Stimulated activated effector memory CD8-positive, alpha-beta T cell treated with anti-CD3 and anti-CD28 coated beads, Interleukin-12 subunit alpha, Interleukin-12 subunit beta, amount 100 ng/mL, for 72 hours (primary cell): Measurements from ENCODE around the gene MTHFS.
"Not testable (repeated sequence)": the region's sequence is repeated elsewhere in the genome, so short reads cannot be mapped to it uniquely, and the experiment has no call there.

Experiments used
- ATAC-seq: fragments of 150-1000 bp; cut with Tn5 transposase; 2 replicates; pipeline ENCODE4 v1.10.0; 2021
- DNase-seq, 2 donors: peaks; one replicate each; pipeline ENCODE4 v3.0.0; 2021 to 2022; ENCODE audit warnings: low spot score in 2 of 2
- H3K27ac Mint-ChIP-seq: one replicate; pipeline ENCODE4 v1.8.0; 2022; ENCODE audit warnings: mild to moderate bottlenecking, mixed read lengths
- H3K36me3 Mint-ChIP-seq: one replicate; pipeline ENCODE4 v1.8.0; 2022; ENCODE audit warnings: mild to moderate bottlenecking, mixed read lengths
- H3K4me1 Mint-ChIP-seq: one replicate; pipeline ENCODE4 v1.8.0; 2022; ENCODE audit warnings: mixed read lengths
- H3K4me3 Mint-ChIP-seq: one replicate; pipeline ENCODE4 v1.8.0; 2022; ENCODE audit warnings: mild to moderate bottlenecking, mixed read lengths
- H3K9me3 Mint-ChIP-seq: one replicate; pipeline ENCODE4 v1.8.0; 2022; ENCODE audit warnings: mixed read lengths

MTHFS gene

DNA sequence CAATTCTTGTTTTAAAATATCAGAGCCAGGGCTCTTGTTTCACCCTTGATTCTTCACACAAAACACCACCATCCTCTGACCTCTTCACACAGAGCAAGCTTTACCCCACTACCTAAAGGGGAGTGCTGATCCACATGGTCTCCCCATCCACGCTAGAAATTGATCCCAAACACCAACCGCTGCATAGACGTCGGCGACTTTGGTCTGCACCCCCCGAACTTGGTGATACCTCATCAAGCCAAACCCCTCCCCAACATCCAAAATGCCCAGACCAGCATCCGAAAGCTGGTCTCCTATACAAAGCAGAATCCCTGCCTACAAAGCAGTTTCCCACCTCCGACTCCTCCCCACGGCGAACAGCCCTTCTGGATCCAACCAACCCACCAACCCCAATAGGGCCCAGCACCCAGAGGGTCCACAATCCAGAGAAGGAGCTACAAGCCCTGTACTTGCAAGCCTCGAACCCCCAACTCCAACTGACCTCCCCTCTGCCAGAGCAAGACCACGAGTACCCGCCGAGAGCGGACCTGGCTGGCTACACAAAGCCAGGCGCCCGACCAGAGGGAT is 25.8 kb upstream of the MTHFS start:
- peaks cover 51% of the 10 kb centered on the region for H3K36me3 Mint-ChIP-seq
- H3K4me3 Mint-ChIP-seq: peak overlapping the region; percentile 93
- ATAC-seq (no peak), DNase-seq (no peak)
- H3K27ac Mint-ChIP-seq: peak overlapping the region; percentile 97
- peaks cover 25% of the 10 kb centered on the region for H3K4me1 Mint-ChIP-seq
- H3K9me3 Mint-ChIP-seq: peaks cover 11% of the 10 kb centered on the region

DNA sequence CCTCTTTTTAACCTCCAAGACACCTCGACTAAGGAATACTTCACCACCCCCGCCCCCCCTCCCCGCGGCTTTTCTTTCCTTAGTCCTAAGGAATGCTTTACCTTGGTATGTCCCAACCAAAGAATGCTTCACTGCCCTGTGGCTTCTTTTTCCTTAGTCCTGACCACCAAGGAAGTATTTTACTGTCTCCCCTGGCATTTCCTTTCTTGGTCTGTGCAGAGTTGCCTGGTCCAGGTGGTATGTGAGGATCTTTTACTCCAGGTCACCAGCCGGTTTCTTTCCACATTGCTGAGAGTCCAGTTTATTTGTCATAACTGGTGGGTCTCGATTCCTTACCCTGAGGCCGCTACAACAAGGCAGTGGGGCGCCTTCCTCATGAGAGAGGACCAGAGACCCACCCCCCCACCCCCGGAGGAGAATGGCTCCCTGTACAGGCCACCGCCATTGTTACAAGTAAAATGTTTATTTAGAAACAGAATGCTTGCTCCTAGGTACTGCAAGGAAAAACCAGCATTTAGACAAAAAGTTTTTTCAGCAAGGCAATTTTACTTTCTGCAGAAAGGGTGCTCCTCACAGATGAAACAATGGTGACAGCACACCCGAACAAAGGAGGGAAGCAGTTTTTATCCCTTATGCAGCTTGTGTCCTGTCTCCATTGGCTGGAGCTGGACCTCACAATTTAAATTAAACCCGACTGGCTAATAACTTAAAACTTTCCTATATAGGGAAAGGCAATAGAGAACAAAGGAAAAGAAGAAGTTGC is 23.1 kb upstream of the MTHFS start:
- DNase-seq (peak in 1 of 2 donors; percentile 41), ATAC-seq (no peak)
- Mint-ChIP-seq H3K4me1 (peaks cover 25% of the 10 kb centered on the region), H3K4me3 (no peak overlapping the region), H3K27ac (no peak overlapping the region), H3K9me3 (peaks cover 25% of the 10 kb centered on the region), H3K36me3 (peaks cover 51% of the 10 kb centered on the region)

DNA sequence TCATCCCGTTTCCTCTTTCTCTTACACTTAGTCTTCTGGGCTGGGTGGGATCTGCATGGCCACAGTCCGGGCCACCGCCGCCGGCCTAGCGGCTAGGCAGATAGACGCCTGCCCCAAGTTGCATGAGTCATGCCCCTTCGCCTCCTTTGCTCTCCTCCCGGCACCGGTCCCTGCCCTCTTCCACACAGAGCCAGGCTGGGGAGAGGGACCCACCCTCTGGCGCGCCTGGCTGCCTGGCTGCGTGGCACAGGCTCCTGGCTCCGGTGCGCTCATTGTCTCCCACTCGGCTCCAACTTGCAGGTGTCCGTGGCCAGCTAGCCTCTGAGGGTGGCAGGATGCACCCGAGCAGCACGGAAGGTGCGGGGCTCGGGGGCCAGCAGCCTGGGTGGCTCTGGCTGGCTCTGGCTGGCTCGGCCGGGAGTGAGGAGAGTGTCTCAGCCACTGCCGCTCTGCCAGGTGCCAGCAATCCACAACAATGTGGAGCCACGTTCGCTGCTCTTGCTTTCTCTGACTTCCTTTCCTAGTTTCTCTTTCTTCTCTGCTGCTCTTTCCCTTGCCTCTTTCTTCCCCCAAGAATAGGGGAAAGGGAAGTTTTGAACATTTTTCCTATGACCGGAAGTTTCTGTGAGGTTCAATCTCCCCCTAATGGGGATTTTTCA is 22.4 kb upstream of the MTHFS start:
- peaks cover 25% of the 10 kb centered on the region for H3K4me1 Mint-ChIP-seq
- H3K9me3 Mint-ChIP-seq: peaks cover 28% of the 10 kb centered on the region
- peaks cover 53% of the 10 kb centered on the region for H3K36me3 Mint-ChIP-seq
- no peak overlapping the region for H3K27ac Mint-ChIP-seq
- H3K4me3 Mint-ChIP-seq: no peak overlapping the region
- no peak for ATAC-seq
- peak in 1 of 2 donors; percentile 32 for DNase-seq

DNA sequence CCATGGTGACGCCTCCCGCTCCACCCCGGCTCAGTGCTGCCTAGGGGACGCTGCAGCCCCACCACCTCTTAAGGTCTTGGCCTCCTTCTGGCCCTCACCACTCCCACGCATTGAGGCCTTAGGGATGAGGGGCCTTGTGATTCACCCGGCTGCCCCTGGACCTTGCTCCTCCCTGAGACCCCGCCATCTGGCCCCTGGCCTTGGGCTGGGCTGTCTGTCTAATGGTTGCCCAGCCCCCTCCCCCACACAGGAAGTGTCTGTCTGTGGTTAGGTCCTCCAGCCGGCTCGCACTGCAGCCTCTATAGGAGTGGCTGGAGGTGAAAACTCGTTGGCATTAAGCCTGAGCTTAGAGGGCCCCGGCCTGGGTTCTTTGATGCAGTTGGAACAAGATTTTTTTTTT is 21.5 kb upstream of the MTHFS start:
- DNase-seq: peak in 1 of 2 donors; percentile 39
- H3K36me3 Mint-ChIP-seq: peaks cover 49% of the 10 kb centered on the region
- peaks cover 32% of the 10 kb centered on the region for H3K9me3 Mint-ChIP-seq
- peaks cover 25% of the 10 kb centered on the region for H3K4me1 Mint-ChIP-seq
- no peak overlapping the region for H3K27ac Mint-ChIP-seq
- ATAC-seq: no peak
- no peak overlapping the region for H3K4me3 Mint-ChIP-seq

DNA sequence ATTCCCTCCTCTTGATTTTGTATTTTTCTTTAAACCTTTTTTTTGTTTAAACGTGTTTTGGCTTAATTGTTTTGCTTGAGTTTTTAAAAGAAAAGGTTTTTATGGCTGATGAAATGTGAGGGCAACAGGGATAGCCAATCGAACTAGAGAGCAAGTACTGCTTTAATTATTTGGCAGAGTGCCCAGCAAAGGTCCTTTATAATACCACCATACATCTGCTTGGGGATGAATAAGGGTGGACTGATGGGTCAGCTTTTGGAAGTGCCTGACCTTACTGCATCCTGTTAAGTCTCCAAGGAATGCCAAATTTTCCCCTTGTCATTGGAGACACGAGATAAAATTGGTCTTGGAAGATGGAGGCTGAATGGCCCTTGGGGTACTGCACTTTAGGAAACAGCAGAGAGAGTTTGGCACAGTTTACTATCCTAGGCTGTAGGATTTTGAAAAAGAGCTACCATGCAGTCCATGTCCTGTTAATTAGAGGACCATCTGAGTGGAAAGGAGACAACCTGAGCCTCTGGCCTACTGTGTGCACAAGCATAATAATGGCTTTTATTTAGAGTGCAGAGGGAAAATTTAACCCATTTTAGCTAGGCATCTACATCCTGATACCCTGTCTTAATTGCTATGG is 19.8 kb upstream of the MTHFS start:
- Mint-ChIP-seq H3K9me3 (peaks cover 32% of the 10 kb centered on the region), H3K27ac (no peak overlapping the region), H3K36me3 (peaks cover 33% of the 10 kb centered on the region), H3K4me1 (peaks cover 10% of the 10 kb centered on the region), H3K4me3 (no peak overlapping the region)
- peak in 1 of 2 donors; percentile 42 for DNase-seq
- no peak for ATAC-seq

DNA sequence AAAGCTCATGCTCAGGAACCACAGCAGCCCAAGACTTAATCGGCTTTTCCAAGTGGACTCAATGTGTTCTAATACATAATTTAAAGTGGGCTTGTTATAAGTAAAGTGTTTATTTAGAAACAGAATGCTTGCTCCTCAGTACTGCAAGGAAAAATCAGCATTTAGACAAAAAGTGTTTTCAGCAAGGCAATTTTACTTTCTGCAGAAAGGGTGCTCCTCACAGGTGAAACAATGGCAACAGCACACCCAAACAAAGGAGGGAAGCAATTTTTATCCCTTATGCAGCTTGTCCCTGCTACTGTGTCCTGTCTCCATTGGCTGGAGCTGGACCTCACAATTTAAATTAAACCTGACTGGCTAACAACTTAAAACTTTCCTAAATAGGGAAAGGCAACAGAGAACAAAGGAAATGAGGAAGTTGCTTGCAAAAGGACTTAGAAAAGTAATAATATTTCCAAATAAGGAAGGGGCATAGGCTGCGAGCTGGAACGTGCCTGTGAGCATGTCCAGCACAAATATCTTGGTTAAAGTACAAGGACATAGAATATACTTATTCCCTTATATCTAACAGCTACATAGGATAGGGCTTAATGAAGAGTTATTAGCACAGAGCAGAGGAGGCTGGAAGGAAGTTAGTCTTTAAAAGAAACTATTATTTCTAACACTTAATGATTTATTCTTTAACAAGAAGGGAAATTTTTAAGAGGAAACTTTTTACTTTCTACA is 19.1 kb upstream of the MTHFS start:
- H3K4me1 Mint-ChIP-seq, ATAC-seq, H3K27ac Mint-ChIP-seq, H3K4me3 Mint-ChIP-seq: not testable (repeated sequence)
- Mint-ChIP-seq H3K36me3 (peaks cover 26% of the 10 kb centered on the region), H3K9me3 (peaks cover 28% of the 10 kb centered on the region)
- peak in 1 of 2 donors; percentile 45 for DNase-seq

DNA sequence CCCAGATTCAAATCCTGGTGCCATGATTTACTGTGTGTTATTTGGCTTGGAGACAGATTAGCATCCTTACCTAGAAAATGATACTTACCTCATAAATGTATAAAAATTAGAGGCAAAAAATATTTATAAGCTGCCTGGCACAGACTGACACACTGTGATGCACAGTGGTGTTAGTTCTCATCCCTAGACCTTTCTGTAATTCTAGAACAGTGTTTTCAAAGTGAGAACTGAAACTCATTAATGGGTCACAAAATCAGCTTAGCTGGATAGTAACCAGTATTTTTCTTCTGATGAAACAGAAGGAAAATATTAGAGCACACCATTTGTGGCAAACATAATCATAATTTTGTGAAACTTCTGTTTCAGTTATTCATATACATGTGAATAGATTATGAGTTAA is 17.9 kb upstream of the MTHFS start:
- peaks cover 5% of the 10 kb centered on the region for H3K4me1 Mint-ChIP-seq
- H3K36me3 Mint-ChIP-seq: peaks cover 16% of the 10 kb centered on the region
- H3K9me3 Mint-ChIP-seq: peaks cover 28% of the 10 kb centered on the region
- DNase-seq: no peak
- no peak for ATAC-seq
- H3K4me3 Mint-ChIP-seq: no peak overlapping the region
- no peak overlapping the region for H3K27ac Mint-ChIP-seq

DNA sequence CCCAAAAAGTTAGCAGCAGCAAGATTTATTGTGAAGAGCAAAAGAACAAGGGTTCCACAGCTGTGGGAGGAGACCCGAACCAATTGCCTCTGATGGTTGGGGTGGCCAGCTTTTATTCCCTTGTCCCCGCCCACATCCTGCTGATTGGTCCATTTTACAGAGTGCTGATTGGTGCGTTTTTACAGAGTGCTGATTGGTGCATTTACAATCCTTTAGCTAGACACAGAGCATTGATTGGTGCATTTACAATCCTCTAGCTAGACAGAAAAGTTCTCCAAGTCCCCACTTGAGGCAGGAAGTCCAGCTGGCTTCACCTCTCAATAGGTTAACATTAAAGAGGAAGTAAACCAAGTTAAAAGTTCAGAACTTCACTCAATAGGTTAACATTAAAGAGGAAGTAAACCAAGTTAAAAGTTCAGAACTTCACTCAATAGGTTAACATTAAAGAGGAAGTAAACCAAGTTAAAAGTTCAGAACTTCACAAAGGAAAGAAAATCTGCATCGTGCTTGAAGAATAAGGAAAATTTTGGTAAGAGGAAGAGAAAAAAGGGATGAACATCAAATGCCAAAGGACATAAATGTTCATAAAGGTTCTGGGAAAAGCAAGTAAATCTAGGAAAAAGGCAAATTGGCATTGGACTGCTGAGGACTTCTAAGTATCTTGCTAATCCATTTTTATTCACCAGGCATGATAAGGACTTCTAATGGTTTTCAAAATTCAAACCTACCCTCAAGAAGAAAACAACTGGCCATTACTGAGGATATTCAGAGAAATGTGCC is 12.9 kb upstream of the MTHFS start:
- not testable (repeated sequence) for ATAC-seq, H3K9me3 Mint-ChIP-seq, H3K36me3 Mint-ChIP-seq, H3K4me1 Mint-ChIP-seq, H3K27ac Mint-ChIP-seq, H3K4me3 Mint-ChIP-seq
- peak in 1 of 2 donors; percentile 30 for DNase-seq

DNA sequence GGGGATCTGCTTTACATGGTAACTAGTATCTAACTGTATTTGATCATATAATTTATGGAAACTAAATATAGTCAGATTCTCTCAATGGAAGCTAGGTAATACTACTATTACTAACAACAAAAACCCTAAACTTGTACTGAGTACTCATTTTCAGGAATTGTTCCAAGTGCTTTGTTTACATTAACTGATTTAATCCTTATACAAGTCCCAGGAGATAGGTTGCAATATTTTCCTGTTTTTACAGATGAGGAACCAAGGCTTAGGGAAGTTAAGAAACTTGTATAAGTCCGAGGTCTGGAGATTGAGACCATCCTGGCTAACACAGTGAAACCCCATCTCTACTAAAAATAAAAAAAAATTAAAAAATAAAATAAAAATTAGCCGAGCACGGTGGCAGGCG is 7.5 kb upstream of the MTHFS start:
- Mint-ChIP-seq H3K9me3 (no peaks in the 10 kb centered on the region), H3K4me1 (peaks cover 25% of the 10 kb centered on the region), H3K36me3 (no peaks in the 10 kb centered on the region), H3K4me3 (no peak overlapping the region), H3K27ac (no peak overlapping the region)
- DNase-seq (no peak), ATAC-seq (no peak)

DNA sequence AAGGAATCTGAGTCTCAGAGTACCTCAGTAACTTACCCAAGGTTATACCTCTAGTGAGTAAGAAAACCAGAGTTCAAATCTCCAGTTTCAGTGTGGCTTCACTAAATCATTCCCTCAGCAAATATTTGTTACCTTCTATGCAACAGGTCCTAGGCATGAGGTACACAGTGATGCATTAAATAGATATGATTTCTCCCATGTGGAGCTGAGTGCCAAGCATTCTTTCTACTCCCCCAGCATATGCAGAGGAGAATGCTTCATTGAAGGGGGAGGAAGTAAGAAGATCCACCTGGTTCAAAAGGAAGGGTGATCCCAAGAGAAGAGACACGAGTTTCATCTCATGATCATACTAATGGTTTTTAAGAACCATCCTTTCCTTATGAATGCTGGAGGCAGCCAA is 6.8 kb upstream of the MTHFS start:
- H3K4me1 Mint-ChIP-seq: peaks cover 25% of the 10 kb centered on the region
- H3K36me3 Mint-ChIP-seq: no peaks in the 10 kb centered on the region
- no peaks in the 10 kb centered on the region for H3K9me3 Mint-ChIP-seq
- H3K27ac Mint-ChIP-seq: no peak overlapping the region
- ATAC-seq (no peak), DNase-seq (no peak)
- H3K4me3 Mint-ChIP-seq: no peak overlapping the region

DNA sequence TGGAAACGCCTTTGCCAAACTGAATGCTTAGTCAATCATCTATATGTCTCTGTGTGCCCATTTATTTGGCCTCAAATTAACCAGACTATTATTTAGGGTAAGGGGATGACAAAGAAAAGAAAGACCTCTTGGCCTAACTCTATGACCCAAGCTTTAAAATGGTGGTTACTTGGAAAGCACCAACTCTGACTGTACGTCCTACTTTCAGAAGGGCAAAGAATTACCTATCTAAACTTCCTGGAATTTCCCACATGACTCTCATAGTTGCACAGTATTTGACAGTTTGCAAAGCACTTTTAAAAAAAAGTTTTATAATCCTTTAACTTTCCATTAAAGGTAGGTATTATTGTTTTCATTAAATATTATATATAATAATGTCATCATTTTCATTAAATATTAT is 6.3 kb upstream of the MTHFS start:
- Mint-ChIP-seq H3K4me1 (peaks cover 28% of the 10 kb centered on the region), H3K4me3 (no peak overlapping the region), H3K36me3 (no peaks in the 10 kb centered on the region), H3K27ac (peak overlapping the region; percentile 48), H3K9me3 (no peaks in the 10 kb centered on the region)
- DNase-seq: no peak
- ATAC-seq: peak; percentile 40

DNA sequence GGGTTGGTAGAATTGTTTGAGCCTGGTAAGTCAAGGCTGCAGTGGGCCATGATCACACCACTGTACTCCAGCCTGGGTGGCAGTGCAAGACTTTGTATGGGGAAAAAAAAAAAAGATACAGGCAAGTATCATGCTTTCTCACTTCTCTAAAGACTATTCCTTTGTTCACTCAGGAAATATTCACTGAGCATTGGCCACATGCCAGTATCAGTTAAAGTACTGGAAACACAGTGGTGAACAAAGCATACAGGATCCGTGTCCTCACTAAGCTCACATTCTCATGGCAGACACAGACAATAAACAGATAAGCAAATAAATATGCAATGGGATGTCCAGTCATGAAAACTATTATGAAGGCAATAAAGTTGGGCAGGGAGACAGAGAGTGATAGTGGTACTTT is 5.1 kb upstream of the MTHFS start:
- ATAC-seq (no peak), DNase-seq (no peak)
- no peaks in the 10 kb centered on the region for H3K36me3 Mint-ChIP-seq
- H3K4me1 Mint-ChIP-seq: peaks cover 32% of the 10 kb centered on the region
- peak overlapping the region; percentile 48 for H3K27ac Mint-ChIP-seq
- no peaks in the 10 kb centered on the region for H3K9me3 Mint-ChIP-seq
- no peak overlapping the region for H3K4me3 Mint-ChIP-seq

DNA sequence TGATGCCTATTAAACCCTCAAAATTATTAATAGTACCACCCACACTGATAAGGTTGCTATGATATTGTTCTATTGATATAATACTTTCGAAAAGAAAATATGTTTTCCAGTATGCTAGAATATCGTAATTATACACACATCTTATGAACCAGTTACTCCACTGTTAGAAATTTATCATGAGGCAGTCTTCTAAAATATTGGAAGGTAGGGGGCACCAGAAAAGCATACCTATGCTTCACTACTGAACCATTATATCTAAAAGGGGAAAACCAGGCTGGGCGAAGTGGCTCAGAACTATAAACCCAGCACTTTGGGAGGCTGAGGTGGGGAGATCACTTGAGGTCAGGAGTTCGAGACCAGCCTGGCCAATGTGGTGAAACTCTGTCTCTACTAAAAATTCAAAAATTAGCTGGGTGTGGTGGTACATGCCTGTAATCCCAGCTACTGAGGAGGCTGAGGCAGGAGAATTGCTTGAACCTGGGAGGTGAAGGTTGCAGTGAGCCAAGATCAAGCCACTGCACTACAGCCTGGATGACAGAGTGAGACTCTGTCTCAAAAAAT is 4.1 kb upstream of the MTHFS start:
- H3K36me3 Mint-ChIP-seq, H3K4me3 Mint-ChIP-seq, H3K27ac Mint-ChIP-seq, H3K9me3 Mint-ChIP-seq, ATAC-seq, DNase-seq: not testable (repeated sequence)
- H3K4me1 Mint-ChIP-seq: peaks cover 39% of the 10 kb centered on the region

DNA sequence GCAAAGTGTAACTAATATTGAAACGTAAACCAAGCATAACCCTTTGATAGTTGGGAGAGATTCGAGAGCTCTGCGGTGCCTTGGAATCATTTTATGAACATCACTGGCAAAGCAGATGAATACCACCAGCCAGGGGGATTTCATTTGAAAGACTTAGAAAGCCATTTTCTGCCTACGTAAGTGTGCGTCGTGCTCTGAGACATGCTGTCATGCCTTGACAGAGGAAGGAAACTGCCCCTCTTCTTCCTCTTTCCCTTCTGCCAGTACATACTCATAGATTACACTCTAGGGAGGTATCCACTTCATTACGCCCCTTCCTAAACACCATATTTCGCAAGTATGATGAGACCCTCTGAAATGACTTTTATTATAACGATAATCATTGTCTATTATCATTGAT is 3.3 kb upstream of the MTHFS start:
- peaks cover 6% of the 10 kb centered on the region for H3K36me3 Mint-ChIP-seq
- H3K4me1 Mint-ChIP-seq: peaks cover 47% of the 10 kb centered on the region
- peaks cover 2% of the 10 kb centered on the region for H3K9me3 Mint-ChIP-seq
- H3K27ac Mint-ChIP-seq: no peak overlapping the region
- no peak for DNase-seq
- H3K4me3 Mint-ChIP-seq: no peak overlapping the region
- no peak for ATAC-seq
